Activated T-cell treated with anti-CD3 and anti-CD28 coated beads, Interleukin-2, amount 50 U/mL, for 48 hours (primary cell): Measurements from ENCODE around the gene SLC6A18.

Experiments used
- DNase-seq, 2 experiments: peaks; one replicate each; pipeline ENCODE4 v3.0.0-alpha.2; 2020

Gene SLC6A18

GRCh38 chr5:1294835-1295649, 69.9 kb downstream of the SLC6A18 start, which contains the start of gene TERT:
Gene TERT, minus strand, starts transcription at chr5:1295068. Its CDS starts 79 bp downstream, at chr5:1294989.
- DNase-seq: peak; percentile 85 to 89

DNA sequence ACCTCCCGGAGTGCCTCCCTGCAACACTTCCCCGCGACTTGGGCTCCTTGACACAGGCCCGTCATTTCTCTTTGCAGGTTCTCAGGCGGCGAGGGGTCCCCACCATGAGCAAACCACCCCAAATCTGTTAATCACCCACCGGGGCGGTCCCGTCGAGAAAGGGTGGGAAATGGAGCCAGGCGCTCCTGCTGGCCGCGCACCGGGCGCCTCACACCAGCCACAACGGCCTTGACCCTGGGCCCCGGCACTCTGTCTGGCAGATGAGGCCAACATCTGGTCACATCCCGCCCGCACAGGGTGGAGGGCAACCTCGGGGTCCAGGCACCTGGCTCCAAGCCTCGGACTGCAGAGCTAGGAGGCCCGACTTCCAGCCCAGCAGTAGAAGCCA, 70.5 kb downstream of the SLC6A18 start:
- DNase-seq: no peak
